ENCODE data around the gene PRKRA. TPM values are rescaled to one million over a fixed set of nuclear protein-coding genes. Genes with fewer than 3 reads are reported as not detected.

PRKRA gene
- total and polyA plus RNA-seq, 2 of the 8 experiments (the other 6 are each of a cell fraction or from before 2014, with no cell fraction given), result 25.4 to 60.4 TPM

- ChIA-PET CTCF (ENCODE audit: partially characterized antibody) (interaction anchor here (0.7 to 1.6 kb wide), 3 partner anchors 13 to 317 kb away, joined by 3 to 6 read pairs (median 4); partner anchors contain the start of gene RBM45), POLR2A (ENCODE audit: partially characterized antibody) (no interaction called here)
- Histone ChIP-seq H4K8ac (ENCODE audit: extremely low read depth, insufficient read depth, low read length) (no peak overlapping the region), H3K9me3 (ENCODE audit: insufficient read depth in 2 of 2, low read depth in 1 of 2, low read length in 1 of 2) (no peaks in the 10 kb centered on the region), H2BK12ac (ENCODE audit: low read depth, low read length) (no peak overlapping the region), H3K4me3 (ENCODE audit: extremely low read depth in 1 of 4, insufficient read depth in 2 of 4, low read depth in 3 of 4, low read length in 4 of 4) (no peak overlapping the region), H3K18ac (ENCODE audit: extremely low read depth, low read length) (no peak overlapping the region), H2AK5ac (ENCODE audit: low read depth, low read length) (no peak overlapping the region), H3K9ac (replicated peaks in 1 of 4; ENCODE audit: extremely low read depth in 1 of 4, low read depth in 3 of 4, low read length in 3 of 4) (no peak overlapping the region), H3K36me3 (ENCODE audit: control insufficient read depth in 2 of 4, insufficient read depth in 4 of 4, low read length in 3 of 4) (peaks cover 2 to 41% (median 6%) of the 10 kb centered on the region in 4 experiments; a peak in 7 of 8 replicates), H4K91ac (replicated peaks; ENCODE audit: insufficient read length, low read length) (no peak overlapping the region), H3K27me3 (replicated peaks in 1 of 4; ENCODE audit: control insufficient read depth in 3 of 4, extremely low read depth in 1 of 4, insufficient read depth in 3 of 4, low read length in 3 of 4) (no peaks in the 10 kb centered on the region), H3K79me1 (ENCODE audit: low read depth, low read length) (no peaks in the 10 kb centered on the region; the same call in 1 of the 2 replicates), H3K23ac (ENCODE audit: insufficient read length) (no peak overlapping the region), H2BK20ac (ENCODE audit: low read length) (no peak overlapping the region), H4K5ac (ENCODE audit: insufficient read length, low read depth, low read length) (no peak overlapping the region), H3K4me2 (ENCODE audit: insufficient read depth in 1 of 2, low read depth in 2 of 2, low read length in 2 of 2) (no peak overlapping the region), H2AFZ (ENCODE audit: low read length) (no peak overlapping the region), H2BK15ac (ENCODE audit: low read length) (no peak overlapping the region), H3K4ac (replicated peaks; ENCODE audit: insufficient read length, low read depth, low read length) (no peak overlapping the region), H3K23me2 (ENCODE audit: low read depth, low read length) (no peaks in the 10 kb centered on the region), H3K27ac (ENCODE audit: low read depth, low read length) (no peak overlapping the region), H3K79me2 (ENCODE audit: control insufficient read depth in 1 of 2, insufficient read depth in 2 of 2, low read length in 2 of 2) (no peaks in the 10 kb centered on the region), H3K4me1 (replicated peaks in 1 of 4; ENCODE audit: control insufficient read depth in 3 of 4, insufficient read depth in 4 of 4, low read length in 3 of 4) (no peaks in the 10 kb centered on the region), H4K20me1 (replicated peaks in 1 of 2; ENCODE audit: control insufficient read depth in 1 of 2, insufficient read depth in 2 of 2, low read length in 2 of 2) (peaks cover 0 to 2% of the 10 kb centered on the region in 2 experiments), H3K56ac (replicated peaks; ENCODE audit: insufficient read length, low read depth, low read length) (no peak overlapping the region), H2BK120ac (replicated peaks; ENCODE audit: low read depth, low read length) (no peak overlapping the region), H3K14ac (ENCODE audit: insufficient read length) (no peak overlapping the region), H2BK5ac (ENCODE audit: low read depth, low read length) (no peak overlapping the region)
- no peak for DNase-seq (ENCODE audit: low read depth in 1 of 2, low spot score in 2 of 2)
- TF ChIP-seq RBBP5 (IDR thresholded peaks at IDR 0.05; ENCODE audit: borderline replicate concordance, low read depth, low read length), result no peak
- no peak for TF ChIP-seq TAF1 (IDR thresholded peaks at IDR 0.05; ENCODE audit: low read depth, low read length)
- TF ChIP-seq SIN3A (conservative IDR thresholded peaks at IDR 0.05 in 1 of 2, IDR thresholded peaks at IDR 0.05 in 1 of 2; ENCODE audit: low read depth in 1 of 2, low read length in 2 of 2), result no peak
- TF ChIP-seq RFX5 (IDR thresholded peaks at IDR 0.05; ENCODE audit: borderline replicate concordance, low read depth, low read length), result no peak
- no peak for TF ChIP-seq HDAC2 (IDR thresholded peaks at IDR 0.05; ENCODE audit: borderline replicate concordance in 1 of 2, low read depth in 2 of 2, low read length in 2 of 2)
- TF ChIP-seq SRF (IDR thresholded peaks at IDR 0.05; ENCODE audit: low read depth, low read length), result no peak
- TF ChIP-seq KDM5A (IDR thresholded peaks at IDR 0.05; ENCODE audit: low read length), result no peak
- no peak for FAIRE-seq
- 93% methylated on average over 2 of the region's 2 CpGs; no CpG with 5 or more reads in 1 of the 2 experiments for WGBS, 2 experiments (ENCODE audit: extremely low coverage in 1 of 2, insufficient coverage in 1 of 2, insufficient read length in 1 of 2, insufficient replicate concordance in 2 of 2, low coverage in 1 of 2, low lambda C conversion rate in 2 of 2, missing lambda C conversion rate in 1 of 2)
These were observed 23.5 kb downstream of the PRKRA start for GRCh38 chr2:178427458-178427857.

All from H1 (cell line).